Right lobe of liver (tissue), 4 donors: ENCODE measurements around the gene S100P.

ENCODE experiments used
- CTCF ChIP-seq, 4 donors: fragments of 200-600 bp in 3 of 4; fragments of 450-650 bp in 1 of 4; IDR thresholded peaks; one replicate each; pipeline versions ENCODE4 v1.5.1 to v1.8.0; 2016 to 2022; ENCODE audit warnings: antibody characterized with exemption in 4 of 4, mild to moderate bottlenecking in 2 of 4
- POLR2A ChIP-seq: fragments of 450-650 bp; IDR thresholded peaks from one replicate; pipeline ENCODE4 v1.6.1; 2017; ENCODE audit warnings: antibody characterized with exemption, mild to moderate bottlenecking
- donor health status: DM: no; HTN: no; CAD: no.
- donor health status: DM: no; HTN: no; CAD: no.
- donor health status: DM: no; HTN: yes; CAD: no.

- TF ChIP-seq CTCF (IDR thresholded peaks at IDR 0.05) (no peak), POLR2A (no peak)
Observed at GRCh38 chr4:6668391-6668790, 25.3 kb upstream of the S100P start.
